SK-MEL-5 (cell line): ENCODE results near the gene ARMC8. TPM values are rescaled to one million over a fixed set of nuclear protein-coding genes. Genes with fewer than 3 reads are reported as not detected.

ENCODE experiments used
- DNase-seq: peaks from one replicate; pipeline ENCODE4 v3.0.0-alpha.2; 2016; ENCODE audit warnings: low read depth, low spot score
- in situ Hi-C: cut with HindIII; loops from 2 replicates; pipeline ENCODE4 v1.10.0; 2016; ENCODE audit warnings: low sequenced_read_pairs, high pct_unique_total_duplicates, low pct_unique_long_range_greater_than_20kb
- total RNA-seq: library from RNA; depleted of rRNA; stranded (reverse); fragments of >200 nt; shearing (Covaris generic); gene quantifications from 2 replicates; pipeline ENCODE4 v1.2.3, GENCODE V29; 2014; rRNA removed

Gene ARMC8
- total RNA-seq, 1 experiment from 2014 or later: 44.7 TPM

DNA sequence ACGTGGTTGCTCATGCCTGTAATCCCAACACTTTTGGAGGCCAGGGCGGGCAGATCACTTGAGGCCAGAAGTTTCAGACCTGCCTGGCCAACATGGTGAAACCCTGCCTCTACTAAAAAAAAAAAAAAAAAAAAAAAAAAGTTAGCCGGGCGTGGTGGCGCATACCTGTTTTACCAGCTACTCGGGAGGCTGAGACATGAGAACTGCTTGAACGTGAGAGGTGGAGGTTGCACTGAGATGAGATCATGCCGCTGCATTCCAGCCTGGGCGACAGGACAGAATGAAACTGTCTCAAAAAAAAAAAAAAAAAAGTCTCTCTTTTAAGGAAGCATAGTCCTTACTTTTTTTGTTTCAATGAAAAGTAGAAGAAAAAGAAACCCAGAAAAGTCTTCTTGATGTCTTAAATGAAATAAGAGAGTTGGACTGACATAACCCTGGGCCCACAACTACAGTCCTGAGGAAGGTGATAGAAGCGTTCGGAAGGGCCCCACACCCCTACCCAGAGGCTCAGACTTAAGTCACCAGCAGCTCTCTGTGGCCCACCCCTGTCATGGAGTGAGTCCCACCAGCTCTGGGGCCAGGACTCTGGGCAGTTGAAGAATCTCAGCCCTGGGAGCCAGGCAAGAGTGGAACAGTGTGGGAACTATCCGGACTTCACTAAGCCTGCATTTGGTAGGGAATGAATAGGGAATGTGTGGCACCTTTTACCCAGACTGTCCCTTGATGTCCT lies 139.9 kb downstream of the ARMC8 start:
- in situ Hi-C loops: no loop called here
- no peak for DNase-seq

DNA sequence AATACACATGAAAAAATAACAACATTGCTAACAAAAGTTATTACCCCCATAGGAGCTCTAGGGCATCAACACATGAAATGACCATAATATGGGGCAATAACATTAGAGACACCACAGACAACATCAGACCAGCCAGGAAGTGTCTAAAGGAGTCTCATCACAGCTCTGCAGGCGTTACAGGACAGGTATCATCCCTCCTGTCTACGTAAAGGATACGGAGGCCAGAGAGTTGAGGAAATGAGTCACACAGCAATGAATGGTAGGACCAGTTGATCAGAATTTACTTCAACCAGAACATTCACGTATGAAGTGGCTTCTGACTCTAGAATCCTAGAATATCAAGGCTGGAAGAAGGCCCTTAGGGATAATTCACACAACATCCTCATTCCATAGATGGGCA lies 140.7 kb downstream of the ARMC8 start:
- no peak for DNase-seq
- in situ Hi-C loops: no loop called here

DNA sequence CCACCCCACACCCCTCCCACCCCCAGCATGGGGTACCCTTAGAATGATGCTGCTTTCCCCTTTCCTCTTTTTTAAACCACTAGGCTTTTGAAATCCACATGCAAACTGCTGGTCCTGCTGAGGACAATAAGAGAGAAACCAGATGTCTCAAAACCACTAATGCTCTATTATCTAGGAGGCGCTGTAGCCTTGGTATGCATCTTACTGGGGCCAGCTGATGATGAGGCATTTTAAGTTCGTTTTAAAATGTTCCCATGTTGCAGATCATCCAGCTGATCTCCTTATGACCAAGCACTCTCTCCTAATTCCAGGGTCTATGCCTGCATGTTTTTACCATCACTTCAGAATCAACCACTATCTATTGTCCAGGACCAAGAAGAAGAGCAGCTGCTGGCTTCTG lies 141.2 kb downstream of the ARMC8 start:
- peak; percentile 37 for DNase-seq
- in situ Hi-C loops: no loop called here

DNA sequence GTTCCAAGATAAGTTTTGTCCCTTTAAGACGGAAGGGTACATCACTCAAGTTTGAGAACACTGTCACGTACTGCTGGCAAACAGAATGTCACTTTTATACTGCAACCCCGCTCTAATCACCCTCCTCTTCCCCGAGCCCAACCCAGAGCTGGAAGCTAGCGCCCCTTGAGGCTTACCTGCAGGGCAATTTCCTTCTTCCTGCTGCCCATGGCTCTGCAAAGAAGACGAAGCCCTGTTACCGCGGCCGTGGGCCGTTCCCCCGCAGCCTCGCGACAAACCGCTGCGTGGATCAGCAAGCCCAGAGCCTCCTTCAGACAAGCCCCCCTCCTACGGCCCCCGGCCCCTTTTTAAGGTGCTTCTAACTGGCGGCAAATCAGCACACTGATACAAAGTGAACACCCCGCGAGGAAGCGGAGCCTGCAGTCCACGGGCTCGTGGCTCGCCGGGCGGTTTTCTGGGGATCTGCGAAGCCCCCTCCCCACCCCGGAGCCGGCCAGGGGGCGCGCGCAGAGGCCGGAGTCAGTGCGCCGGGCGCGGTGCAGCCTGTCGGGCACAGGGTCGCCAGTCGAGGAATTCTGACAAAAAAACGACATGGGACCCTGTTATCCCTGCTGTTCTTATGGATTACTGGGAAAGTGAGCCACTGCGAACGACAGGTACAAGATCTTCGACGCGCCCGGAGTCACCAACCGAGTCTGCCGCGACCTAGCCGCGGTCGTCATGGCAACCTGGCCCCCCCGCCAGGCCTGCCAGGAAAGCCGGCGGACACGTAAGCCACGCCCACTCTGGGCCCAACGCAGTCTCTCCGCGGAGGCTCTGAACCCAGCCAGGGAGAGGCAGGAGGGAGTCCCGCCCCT lies 142.3 kb downstream of the ARMC8 start, which contains the start of gene NME9:
Gene NME9, minus strand, starts transcription at position 725 of the 857 bp plus-strand sequence. Its CDS starts 516 bp downstream, at position 209.
- in situ Hi-C loops: no loop called here
- DNase-seq: peak; percentile 95

DNA sequence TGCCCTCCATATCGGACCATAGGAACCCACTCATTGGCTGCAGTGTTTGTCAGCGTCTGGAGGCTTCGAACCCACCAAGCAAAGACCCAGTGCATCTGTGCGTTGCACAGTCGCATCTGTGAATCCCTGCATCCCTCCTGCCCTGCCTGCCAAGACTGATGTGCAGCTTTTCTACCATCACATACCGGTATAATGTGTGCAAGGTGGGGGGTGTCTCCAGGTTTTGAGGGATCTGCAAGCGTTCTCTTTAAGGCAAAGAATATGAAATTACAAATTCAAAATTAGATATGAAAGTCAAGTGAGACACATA lies 142.8 kb downstream of the ARMC8 start:
- in situ Hi-C loops: no loop called here
- no peak for DNase-seq

DNA sequence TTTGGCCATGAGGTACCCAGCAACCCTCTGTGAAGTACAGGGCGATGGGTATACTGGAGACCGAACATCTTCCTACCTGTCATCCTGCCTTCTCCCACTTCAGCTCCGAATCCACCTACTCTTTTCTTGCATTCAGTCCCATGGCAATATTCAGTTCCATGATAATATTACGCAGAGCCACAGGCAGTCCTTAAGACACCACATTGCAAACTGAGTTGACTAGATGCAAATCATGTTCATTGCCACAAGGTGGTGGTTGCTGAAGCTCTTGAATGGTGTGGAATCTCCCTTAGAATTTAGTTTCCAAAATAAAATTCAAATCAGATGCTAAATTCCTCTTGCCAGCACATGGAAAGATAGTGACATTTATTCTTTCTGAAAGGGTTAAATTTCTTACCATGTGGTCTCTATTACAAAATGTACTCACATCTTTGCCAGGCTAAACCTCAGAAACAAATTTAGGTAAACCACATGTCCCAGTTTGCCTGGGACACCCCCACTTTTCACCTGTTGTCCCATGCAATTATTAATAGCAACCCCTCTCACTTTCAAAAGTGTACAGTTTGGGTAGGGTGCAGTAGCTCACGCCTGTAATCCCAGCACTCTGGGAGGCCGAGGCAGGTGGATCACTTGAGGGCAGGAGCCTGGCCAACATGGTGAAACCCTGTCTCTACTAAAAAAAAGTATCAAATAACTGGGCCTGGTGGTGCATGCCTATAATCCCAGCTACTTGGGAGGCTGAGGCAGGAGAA lies 144.2 kb downstream of the ARMC8 start:
- DNase-seq: peak; percentile 25
- in situ Hi-C loops: no loop called here

DNA sequence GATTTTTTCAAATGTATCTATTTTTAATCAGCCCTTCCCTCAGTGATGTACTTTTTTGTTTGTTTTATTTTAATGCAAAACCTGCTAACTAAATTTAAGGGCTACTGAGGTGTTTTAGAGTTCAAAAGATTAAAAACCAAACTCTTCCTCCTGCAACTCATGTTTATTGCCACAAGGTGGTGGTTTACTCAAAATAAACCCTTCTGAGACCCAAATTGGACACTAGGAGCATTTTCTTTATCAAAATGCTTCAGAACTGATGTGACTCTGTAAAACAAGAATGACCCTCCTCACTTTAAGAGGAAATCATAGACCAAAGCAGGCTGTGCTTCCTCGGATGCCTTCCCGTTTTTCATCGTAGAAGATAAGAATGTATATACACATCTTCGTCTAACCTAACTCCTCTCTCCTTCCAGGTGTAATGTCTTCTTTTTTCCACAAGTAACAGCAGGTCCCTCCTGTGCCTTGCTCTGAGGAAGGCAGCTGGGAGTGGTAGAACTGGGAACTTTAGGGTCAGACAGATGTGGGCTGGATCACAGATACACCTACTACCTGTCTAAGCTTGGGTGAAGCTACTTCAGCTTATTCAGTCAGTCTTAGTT lies 145.5 kb downstream of the ARMC8 start:
- DNase-seq: peak; percentile 64
- in situ Hi-C loops: no loop called here

DNA sequence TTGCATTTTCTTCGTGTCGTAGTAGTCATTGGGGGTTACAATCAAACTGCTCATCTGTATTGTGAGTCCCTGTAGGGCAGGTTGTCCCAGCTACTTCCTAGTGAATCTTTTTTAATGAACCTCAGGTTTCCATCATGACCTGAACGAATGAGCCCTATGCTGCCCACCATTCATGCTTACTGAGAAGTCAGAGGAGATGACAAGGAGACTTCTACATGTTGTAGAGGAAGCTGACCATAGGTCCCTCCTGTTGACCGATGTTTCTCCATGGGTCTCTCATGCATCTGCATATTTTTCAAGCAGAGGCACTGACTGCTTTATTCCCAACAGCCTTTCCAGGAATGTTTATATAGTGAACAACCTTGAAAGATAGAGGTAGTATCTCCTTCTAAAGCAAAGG lies 147.5 kb downstream of the ARMC8 start:
- in situ Hi-C loops: no loop called here
- no peak for DNase-seq

DNA sequence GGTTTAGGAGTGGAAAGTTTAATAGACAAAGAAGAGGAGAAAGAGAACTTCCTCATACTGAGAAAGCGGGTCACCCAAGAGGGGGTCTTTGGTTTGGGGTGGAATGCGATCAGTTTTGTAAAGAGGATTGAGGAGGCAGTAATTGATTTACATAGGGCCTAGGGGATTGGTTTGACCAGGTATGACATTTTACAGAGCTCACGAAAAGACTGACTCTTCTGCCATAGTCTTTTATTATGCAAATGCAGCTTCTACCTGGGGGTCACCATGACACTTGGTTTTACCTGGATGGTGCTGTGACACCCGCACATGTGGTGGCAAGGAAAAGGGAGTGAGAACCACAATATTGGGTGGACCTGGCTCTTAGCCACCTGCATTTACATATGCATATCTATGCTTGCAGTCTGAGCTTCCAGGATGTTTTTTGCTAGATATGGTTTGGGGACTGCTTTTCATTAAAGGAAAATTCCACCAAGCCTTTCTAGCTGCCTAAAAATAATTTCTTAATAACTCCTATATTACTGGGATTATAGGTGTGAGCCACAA lies 149.4 kb downstream of the ARMC8 start:
- in situ Hi-C loops: no loop called here
- DNase-seq: no peak

DNA sequence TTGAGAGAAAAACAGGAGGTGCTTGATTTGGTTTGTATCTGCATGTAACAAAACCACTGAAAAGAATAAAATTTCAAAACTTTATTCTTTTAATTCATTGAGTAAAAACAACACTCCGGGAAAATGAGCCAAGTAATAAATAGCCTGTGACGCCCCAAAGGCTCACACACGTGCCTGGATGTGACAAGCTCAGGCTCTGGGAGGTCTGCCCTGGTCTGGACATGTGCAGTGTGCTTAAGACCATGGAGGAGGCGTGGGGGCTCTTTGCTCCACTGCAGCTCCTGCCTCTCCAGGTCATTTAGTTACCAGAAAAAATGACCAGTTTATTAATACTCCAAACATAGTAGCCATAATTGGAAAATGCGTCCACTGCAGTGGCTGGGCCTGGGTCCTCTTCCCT lies 151.1 kb downstream of the ARMC8 start:
- no peak for DNase-seq
- in situ Hi-C loops: no loop called here

DNA sequence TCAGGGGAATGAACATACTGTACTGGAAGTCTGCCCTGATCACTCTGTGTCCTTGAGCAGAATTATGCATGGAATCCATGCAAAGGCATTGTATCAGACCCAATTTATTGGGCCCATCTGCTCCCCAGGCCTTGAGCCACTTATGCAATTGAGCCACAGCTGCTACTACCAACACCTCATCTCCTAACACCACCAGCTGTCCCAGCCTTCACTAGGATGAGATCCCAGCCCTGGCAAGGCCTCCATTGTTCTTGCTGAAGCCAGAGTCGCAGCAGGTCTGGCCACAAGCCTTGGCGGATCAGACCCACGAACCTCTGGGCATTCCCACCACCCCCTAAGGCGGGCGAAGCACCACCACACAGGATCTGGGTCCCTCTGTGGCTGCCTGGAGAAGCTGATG lies 151.7 kb downstream of the ARMC8 start:
- in situ Hi-C loops: no loop called here

DNA sequence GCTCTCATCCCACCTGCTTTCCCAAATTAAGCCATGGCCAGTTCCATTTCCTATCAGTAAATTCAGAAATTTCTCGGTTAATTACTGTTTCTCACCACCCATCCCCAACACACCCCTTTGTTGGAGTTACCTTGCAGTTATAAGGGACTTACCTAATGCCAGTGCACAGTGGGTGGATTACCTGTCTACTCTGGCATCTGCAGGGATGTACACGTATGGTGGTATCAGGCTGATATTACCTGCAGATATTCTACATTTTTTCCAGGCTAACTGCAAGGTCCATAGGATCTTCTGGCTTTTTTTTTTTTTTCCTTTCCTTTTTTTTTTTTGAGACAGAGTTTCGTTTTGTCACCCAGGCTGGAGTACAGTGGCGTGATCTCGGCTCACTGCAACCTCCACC lies 153.4 kb downstream of the ARMC8 start:
- DNase-seq: no peak
- in situ Hi-C loops: no loop called here

More for the DNA sequence above, 151.7 kb downstream of the ARMC8 start:
- DNase-seq: no peak

DNA sequence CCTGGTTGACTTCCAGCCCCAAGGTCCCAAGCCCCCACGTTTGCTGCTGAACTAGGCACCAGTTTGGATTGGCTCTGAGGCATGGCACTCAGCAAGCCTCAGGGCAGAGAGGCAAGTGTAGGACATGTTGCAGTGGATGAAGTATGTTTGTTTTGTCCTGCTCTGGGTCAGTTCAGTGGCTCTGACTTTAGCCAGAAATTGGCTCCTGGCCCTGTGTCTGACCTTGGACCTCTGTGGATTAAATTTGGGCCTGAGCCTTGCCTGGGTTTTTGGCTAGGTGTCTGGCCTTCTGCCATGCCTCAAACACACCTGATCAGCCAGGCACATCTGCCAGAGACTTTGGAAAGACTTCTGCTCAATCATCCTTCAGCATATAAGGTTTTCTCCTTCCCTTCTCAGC lies 157.7 kb downstream of the ARMC8 start:
- no peak for DNase-seq
- in situ Hi-C loops: no loop called here

Other genes with a start within 250 kb of the ARMC8 start
- not detected in 2 replicates for gene CLDN18, start 177.1 kb upstream of the ARMC8 start, total RNA-seq
- gene DZIP1L, start 71.7 kb upstream of the ARMC8 start, total RNA-seq: 24.3 and 27.4 TPM in 2 replicates
- not detected in 2 replicates for gene A4GNT, start 54.9 kb upstream of the ARMC8 start, total RNA-seq
- 23.3 and 25.0 TPM in 2 replicates for gene DBR1, start 12.4 kb upstream of the ARMC8 start, total RNA-seq
- not detected in 2 replicates for gene NME9, start 142.6 kb downstream of the ARMC8 start, total RNA-seq
- 6.5 and 10.9 TPM in 2 replicates for gene MRAS, start 161.3 kb downstream of the ARMC8 start, total RNA-seq
- 0.05 TPM in 1 of 2 replicates, not detected in the other for gene ESYT3, start 247.3 kb downstream of the ARMC8 start, total RNA-seq